ENCODE data around the gene MFAP5. TPM values are rescaled to one million over a fixed set of nuclear protein-coding genes. Genes with fewer than 3 reads are reported as not detected.

The MFAP5 gene
- total RNA-seq, 1 experiment from 2014 or later: not detected

GRCh38 chr12:8661016-8661415 is 1.6 kb downstream of the MFAP5 start:
- ATAC-seq: no peak
- H3K4me3 ChIP-seq (ENCODE audit: low read length): no peak overlapping the region

DNA sequence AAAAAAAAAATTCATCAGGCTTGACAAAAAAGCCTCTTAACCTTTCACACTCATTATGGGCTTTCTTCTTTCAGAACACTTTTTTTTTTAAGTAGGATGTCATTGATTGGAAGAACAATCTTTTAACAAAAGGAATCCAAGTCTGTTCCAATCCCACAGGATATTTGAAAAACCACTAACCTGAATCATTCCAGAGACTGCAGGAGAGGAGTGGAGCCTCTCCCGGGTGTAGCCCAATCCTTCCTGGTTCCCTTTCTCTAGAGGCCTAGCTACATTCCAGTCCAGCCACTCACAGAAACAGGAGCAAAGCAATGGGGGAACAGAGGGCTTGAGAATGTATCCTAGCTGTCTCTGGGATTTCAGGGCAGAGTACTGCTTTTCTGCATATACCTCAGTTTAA is 4.3 kb downstream of the MFAP5 start:
- H3K4me2 ChIP-seq (ENCODE audit: low read length): no peak overlapping the region
- no peaks in the 10 kb centered on the region for H3K79me2 ChIP-seq (ENCODE audit: low read length)
- H3K9me3 ChIP-seq (ENCODE audit: low read length): no peaks in the 10 kb centered on the region
- ATAC-seq (no peak), DNase-seq (peak; percentile 3)
- TF ChIP-seq EZH2 (IDR thresholded peaks at IDR 0.05; ENCODE audit: low read length, unreplicated experiment) (no peak), EZH2phosphoT487 (IDR thresholded peaks at IDR 0.05; ENCODE audit: borderline replicate concordance, low read length) (no peak), CTCF (conservative IDR thresholded peaks at IDR 0.05; ENCODE audit: low read depth, low read length) (no peak)
- intact Hi-C loops (cut with micrococcal nuclease): no loop called here
- ChIA-PET CTCF (no interaction called here), POLR2A (ENCODE audit: unreplicated experiment) (no interaction called here)
- peaks cover 22% of the 10 kb centered on the region for H3K27me3 ChIP-seq (ENCODE audit: low read length)
- H3K9ac ChIP-seq (ENCODE audit: low read length): no peak overlapping the region
- H3K9me2 ChIP-seq (replicated peaks; ENCODE audit: low read length): no peaks in the 10 kb centered on the region
- H3K27ac ChIP-seq (ENCODE audit: low read length): no peak overlapping the region
- H2AFZ ChIP-seq (ENCODE audit: low read length): no peak overlapping the region
- H3K4me3 ChIP-seq (ENCODE audit: low read length): no peak overlapping the region
- no peaks in the 10 kb centered on the region for H3K4me1 ChIP-seq (ENCODE audit: insufficient read depth, low read length)
- H3K36me3 ChIP-seq (ENCODE audit: low read depth, low read length): no peaks in the 10 kb centered on the region
- no TSS peak for BruUV-seq (replicated peaks)
- H4K20me1 ChIP-seq (ENCODE audit: low read length): no peaks in the 10 kb centered on the region
- no peaks in the 10 kb centered on the region for H3F3A ChIP-seq (ENCODE audit: low read length, unreplicated experiment)

More at GRCh38 chr12:8661016-8661415, 1.6 kb downstream of the MFAP5 start:
- POLR2A ChIA-PET (ENCODE audit: unreplicated experiment): no interaction called here
- H3K4me2 ChIP-seq (ENCODE audit: low read length): no peak overlapping the region
- no peak overlapping the region for H2AFZ ChIP-seq (ENCODE audit: low read length)
- intact Hi-C loops (cut with micrococcal nuclease): no loop called here
- H3K27me3 ChIP-seq (ENCODE audit: low read length): peaks cover 22% of the 10 kb centered on the region
- no peaks in the 10 kb centered on the region for H3K9me2 ChIP-seq (replicated peaks; ENCODE audit: low read length)
- no peaks in the 10 kb centered on the region for H3F3A ChIP-seq (ENCODE audit: low read length, unreplicated experiment)
- no peak for DNase-seq
- BruUV-seq (replicated peaks): no TSS peak
- H3K27ac ChIP-seq (ENCODE audit: low read length): no peak overlapping the region
- CTCF ChIA-PET: no interaction called here
- TF ChIP-seq CTCF (conservative IDR thresholded peaks at IDR 0.05; ENCODE audit: low read depth, low read length): no peak
- H3K9me3 ChIP-seq (ENCODE audit: low read length): no peaks in the 10 kb centered on the region
- H3K9ac ChIP-seq (ENCODE audit: low read length): no peak overlapping the region
- H3K4me1 ChIP-seq (ENCODE audit: insufficient read depth, low read length): no peaks in the 10 kb centered on the region
- no peaks in the 10 kb centered on the region for H3K79me2 ChIP-seq (ENCODE audit: low read length)
- H3K36me3 ChIP-seq (ENCODE audit: low read depth, low read length): no peaks in the 10 kb centered on the region
- H4K20me1 ChIP-seq (ENCODE audit: low read length): no peaks in the 10 kb centered on the region

GRCh38 chr12:8655421-8655820 is 7.2 kb downstream of the MFAP5 start:
- peak overlapping the region; percentile 53 for H3K4me2 ChIP-seq (ENCODE audit: low read length)
- no TSS peak for BruUV-seq (replicated peaks)
- H3K36me3 ChIP-seq (ENCODE audit: low read depth, low read length): no peaks in the 10 kb centered on the region
- no peaks in the 10 kb centered on the region for H3K79me2 ChIP-seq (ENCODE audit: low read length)
- no peak overlapping the region for H3K4me3 ChIP-seq (ENCODE audit: low read length)
- H3K27ac ChIP-seq (ENCODE audit: low read length): no peak overlapping the region
- intact Hi-C loops (cut with micrococcal nuclease): no loop called here
- ChIA-PET POLR2A (ENCODE audit: unreplicated experiment) (no interaction called here), CTCF (interaction anchor here (0.7 kb wide), 1 partner anchor 37 kb away, joined by 5 read pairs; no protein-coding TSS in a partner anchor)
- H3K27me3 ChIP-seq (ENCODE audit: low read length): peaks cover 2% of the 10 kb centered on the region
- no peaks in the 10 kb centered on the region for H3K9me2 ChIP-seq (replicated peaks; ENCODE audit: low read length)
- no peak overlapping the region for H3K9ac ChIP-seq (ENCODE audit: low read length)
- ATAC-seq: peak; percentile 46
- no peaks in the 10 kb centered on the region for H4K20me1 ChIP-seq (ENCODE audit: low read length)
- DNase-seq: no peak
- no peaks in the 10 kb centered on the region for H3K4me1 ChIP-seq (ENCODE audit: insufficient read depth, low read length)
- H3K9me3 ChIP-seq (ENCODE audit: low read length): no peaks in the 10 kb centered on the region
- TF ChIP-seq EZH2 (IDR thresholded peaks at IDR 0.05; ENCODE audit: low read length, unreplicated experiment) (no peak), EZH2phosphoT487 (IDR thresholded peaks at IDR 0.05; ENCODE audit: borderline replicate concordance, low read length) (no peak), CTCF (conservative IDR thresholded peaks at IDR 0.05; ENCODE audit: low read depth, low read length) (no peak)
- peak overlapping the region; percentile 20; the same call in 1 of the 2 replicates for H2AFZ ChIP-seq (ENCODE audit: low read length)
- H3F3A ChIP-seq (ENCODE audit: low read length, unreplicated experiment): no peaks in the 10 kb centered on the region

Data from PC-3 (cell line).